H4 (cell line): ENCODE data around the gene CHMP6. TPM values are rescaled to one million over a fixed set of nuclear protein-coding genes. Genes with fewer than 3 reads are reported as not detected.
A peak's percentile ranks its signal among the peaks of the same experiment; 100 is the strongest.

Experiments used
- DNase-seq: peaks from one replicate; pipeline ENCODE4 v3.0.0-alpha.2; 2015; ENCODE audit warnings: low spot score
- total RNA-seq: library from RNA; depleted of rRNA; stranded (reverse); fragments of >200 nt; shearing (Covaris generic); gene quantifications from 2 replicates; pipeline ENCODE4 v1.2.3, GENCODE V29; 2014

The CHMP6 gene
- total RNA-seq, 1 experiment from 2014 or later, result 21.4 TPM

- no peak for DNase-seq
Observed at GRCh38 chr17:80970762-80971703, 20.6 kb upstream of the CHMP6 start.

DNA sequence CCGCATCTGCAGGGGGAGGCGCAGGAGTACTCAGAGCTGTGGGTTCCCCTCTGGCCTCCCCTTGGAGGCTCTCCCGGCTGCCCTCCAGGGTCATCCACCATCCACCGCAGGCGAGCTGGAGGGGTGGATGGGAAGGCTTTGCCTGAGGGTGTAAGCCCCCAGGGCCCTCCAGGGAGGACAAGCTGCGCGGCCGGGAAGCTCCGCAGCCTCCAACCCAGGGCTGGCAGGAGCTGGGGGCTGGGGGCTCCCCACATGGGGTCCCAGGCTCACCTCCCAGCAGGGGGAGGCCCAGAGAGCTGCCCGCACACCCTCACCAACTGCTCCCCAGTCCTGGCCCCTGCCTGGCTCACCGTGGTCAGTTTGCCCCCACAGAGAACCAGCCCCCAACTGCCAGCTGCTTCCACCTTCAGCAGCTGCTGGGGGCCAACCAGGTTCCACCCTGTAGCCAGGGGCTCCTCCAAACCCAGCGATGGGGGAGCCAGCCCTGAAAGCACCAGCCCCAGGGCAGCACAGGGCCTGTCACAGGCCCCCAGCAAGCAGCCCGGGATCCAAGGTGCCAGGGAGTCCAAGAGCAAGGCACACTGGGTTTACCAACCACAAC, 19.8 kb upstream of the CHMP6 start:
- no peak for DNase-seq

DNA sequence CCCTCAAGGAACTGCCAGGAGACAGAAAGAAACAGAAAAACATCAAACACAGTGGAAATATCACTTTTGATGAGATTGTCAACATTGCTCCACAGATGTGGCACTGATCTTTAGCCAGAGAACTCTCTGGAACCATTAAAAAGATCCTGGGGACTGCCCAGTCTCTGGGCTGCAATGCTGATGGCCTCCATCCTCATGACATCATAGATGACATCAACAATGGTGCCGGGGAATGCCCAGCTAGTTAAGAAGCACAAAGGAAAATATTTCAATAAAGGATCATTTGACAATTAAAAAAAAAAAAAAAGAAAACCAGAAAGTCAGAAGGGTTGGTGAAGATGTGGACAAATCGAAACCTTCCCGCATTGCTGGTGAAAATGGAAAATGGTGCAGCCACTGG, 14.9 kb upstream of the CHMP6 start:
- no peak for DNase-seq

DNA sequence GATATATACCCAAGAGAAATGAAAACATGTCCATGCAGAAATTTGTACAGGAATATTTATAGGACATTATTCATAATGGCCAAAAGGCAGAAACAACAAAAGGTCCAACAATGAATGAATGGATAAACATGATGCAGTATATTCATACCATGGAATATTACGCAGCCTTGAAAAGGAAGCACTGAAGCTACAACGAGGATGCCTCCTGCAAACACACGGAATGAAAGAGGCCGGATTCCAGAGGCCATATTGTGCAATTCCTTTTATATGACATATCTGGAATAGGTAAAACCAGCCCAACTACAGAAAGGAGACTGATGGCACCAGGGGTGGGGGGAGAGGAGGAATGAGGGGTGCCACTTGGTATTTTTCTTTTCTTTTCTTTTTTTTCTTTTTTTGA, 14.5 kb upstream of the CHMP6 start:
- no peak for DNase-seq

GRCh38 chr17:80978499-80979497, 12.8 kb upstream of the CHMP6 start:
- no peak for DNase-seq

GRCh38 chr17:80979547-80980378, 11.9 kb upstream of the CHMP6 start:
- DNase-seq, result no peak

DNA sequence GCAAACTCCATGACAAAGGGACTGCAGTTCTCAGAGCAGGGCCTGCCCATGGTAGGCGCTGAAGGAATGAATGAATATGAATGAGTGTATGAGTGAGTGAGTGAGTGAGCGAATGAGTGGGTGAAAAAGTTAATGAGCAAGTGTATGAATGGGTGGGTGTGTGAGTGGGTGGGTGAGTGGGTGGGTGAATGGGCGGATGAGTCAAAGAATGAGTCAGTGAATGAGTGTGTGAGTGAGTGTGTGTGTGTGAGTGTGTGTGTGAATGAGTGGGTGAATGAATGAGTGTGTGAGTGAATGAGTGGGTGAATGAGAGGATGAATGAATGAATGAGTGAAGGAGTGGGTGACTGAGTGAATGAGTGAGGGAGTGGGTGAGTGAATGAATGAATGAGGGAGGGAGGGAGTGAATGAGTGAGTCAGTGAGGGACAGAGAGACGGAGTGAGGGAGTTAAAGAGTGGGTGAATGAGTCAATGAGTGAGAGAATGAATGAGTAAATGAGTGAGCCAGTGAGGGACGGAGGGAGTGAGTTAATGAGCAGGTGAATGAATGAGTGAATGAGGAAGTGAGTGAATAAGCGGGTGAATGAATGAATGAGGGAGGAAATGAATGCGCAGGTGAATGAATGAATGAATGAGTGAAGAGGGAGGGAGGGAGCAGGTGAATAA, 11.1 kb upstream of the CHMP6 start:
- no peak for DNase-seq

DNA sequence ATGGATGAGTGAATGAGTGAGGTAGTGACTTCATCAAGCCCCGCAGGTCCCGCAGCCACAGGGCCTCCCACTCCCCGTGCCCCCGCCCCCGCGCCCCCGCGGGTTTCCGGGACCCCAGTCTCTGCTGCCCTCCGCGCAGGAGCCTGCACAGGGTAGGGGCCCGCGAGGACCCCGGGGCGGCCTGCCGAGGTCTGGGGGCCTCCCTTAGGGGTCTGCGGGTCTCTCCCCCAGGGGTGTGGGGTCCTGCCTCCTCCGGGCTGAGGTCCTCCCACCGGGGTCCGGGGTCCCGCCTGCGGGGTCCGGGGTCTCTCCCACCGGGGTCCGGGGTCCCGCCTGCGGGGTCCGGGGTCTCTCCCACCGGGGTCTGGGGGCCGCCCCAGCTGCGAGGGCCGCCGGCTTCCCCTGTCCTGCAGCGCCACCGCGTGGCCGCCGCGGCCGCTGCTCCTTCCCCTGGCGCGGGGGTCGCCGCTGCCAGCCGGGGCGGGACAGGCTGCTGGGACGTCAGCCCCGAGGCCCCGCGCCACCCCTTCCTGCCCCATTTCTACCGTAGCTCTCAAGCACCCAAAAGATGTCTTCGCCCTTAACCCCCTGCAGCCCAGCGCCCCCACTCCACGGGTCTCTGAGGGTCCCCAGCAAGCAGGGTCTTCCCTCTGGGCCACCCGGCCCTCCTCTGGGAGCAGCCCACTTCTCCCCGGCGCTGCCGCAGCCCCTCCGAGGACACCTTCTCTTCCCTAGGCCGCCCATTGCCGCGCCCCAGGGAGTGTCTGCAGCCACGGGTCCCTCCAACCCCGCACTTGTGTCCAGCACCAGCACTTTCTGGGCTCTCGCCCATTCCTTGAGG, 10.4 kb upstream of the CHMP6 start:
- no peak for DNase-seq

GRCh38 chr17:80981929-80982425, 9.7 kb upstream of the CHMP6 start:
- DNase-seq, result no peak

- DNase-seq, result no peak
Observed at GRCh38 chr17:80982426-80982974, 9.1 kb upstream of the CHMP6 start.

DNA sequence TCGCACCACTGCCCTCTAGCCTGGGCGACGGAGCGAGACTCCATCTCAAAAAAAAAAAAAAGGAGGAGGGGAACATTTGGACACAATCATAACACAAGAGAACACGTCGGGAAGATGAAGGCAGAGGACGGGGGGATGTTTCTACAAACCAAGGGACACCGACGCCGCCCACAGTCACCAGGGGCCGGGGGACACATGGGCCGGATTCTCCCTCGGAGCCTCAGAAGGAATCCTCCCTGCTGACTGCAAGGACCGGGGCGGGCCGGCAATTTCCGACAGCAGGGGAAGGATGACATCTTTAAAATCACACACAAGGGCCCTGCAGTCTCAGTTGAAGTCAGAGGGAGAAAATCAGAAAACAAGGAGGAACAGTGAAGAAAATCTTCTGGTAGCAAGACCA, 8.1 kb upstream of the CHMP6 start:
- no peak for DNase-seq

GRCh38 chr17:80984749-80985148, 6.9 kb upstream of the CHMP6 start:
- DNase-seq, result peak; percentile 88

GRCh38 chr17:80986046-80986445, 5.6 kb upstream of the CHMP6 start:
- no peak for DNase-seq

DNA sequence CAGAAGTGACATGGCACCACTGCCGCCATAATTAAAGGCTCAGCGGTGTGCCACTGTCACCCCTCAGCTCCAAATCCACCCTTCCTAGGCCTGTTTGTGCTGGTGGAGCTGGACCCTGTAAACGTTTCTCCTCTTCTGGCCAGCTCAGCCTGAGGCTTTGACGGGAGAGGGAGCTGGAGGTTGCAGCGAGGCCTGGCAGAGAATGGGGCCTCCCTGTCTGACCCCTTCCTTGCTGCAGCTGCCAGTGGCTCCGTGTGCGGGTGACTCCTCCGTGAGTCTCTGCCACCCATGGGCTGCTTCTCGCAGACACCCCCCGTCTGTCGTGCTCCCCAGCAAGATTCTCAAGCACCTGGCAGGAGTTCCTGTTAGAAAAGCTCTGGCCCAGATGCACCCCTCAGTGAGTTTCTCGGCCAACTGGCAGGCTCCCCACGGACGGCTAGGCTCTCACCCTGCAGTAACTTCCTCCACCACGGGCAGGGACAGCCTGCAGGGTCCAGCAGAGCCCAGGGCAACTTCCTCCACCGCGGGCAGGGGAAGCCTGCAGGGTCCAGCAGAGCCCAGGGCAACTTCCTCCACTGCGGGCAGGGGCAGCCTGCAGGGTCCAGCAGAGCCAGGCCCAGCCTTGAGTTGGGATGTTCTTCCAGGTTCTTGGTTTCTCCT, 4.7 kb upstream of the CHMP6 start:
- DNase-seq, result no peak

DNA sequence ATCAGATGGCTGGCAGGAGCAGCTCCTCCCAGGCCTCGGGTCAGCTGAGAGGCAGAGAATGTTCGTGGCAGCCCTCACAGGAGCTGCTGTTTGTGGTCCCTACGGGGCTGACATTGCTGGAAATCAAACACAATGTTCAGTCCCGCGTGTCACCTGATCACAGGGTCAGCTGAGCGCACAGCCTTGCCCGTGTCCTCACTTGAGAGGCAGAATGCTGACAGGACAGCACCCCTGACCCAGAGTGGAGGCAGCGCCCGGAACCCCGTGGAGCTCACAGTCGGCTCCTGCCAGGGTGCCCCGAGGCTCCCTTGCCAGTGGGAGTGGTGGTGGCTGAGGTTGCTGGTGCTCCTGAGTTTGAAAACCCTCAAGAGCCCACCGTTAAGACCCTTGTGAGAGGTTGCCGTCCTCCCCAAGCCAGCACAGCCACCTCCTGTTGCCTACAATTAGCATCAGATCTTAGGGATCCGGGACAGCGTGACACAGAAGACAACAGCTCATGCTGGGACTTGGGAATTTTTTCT, 3.6 kb upstream of the CHMP6 start:
- DNase-seq, result no peak

DNA sequence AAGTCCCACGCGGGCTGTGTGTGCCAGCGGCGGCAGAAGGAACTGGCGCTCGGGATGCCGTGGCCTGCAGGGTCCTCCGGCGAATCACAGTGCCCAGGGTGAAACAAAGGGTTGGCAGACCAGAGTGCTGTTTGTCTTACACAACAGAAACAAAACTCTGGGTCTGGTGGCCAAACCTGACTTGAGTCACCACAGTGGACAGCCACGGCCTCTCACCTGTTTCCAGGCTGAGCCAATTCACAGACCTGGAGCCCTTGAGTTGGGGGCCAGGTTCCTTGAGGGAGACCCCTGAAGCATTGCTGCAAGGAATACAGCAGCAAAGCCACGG, 2.1 kb upstream of the CHMP6 start:
- no peak for DNase-seq

GRCh38 chr17:80990921-80991644, 558 bp upstream of the CHMP6 start:
- DNase-seq, result no peak
